GM12873 (cell line): Measurements from ENCODE around the gene CD74.

ENCODE experiments used
- CTCF ChIP-seq: IDR thresholded peaks from 2 replicates; pipeline ENCODE4 v1.5.1; 2012; ENCODE audit warnings: low read depth, mild to moderate bottlenecking, moderate library complexity, low read length, control low read depth; ENCODE audit not compliant: insufficient read depth; ENCODE audit errors: missing control alignments

Gene CD74

DNA sequence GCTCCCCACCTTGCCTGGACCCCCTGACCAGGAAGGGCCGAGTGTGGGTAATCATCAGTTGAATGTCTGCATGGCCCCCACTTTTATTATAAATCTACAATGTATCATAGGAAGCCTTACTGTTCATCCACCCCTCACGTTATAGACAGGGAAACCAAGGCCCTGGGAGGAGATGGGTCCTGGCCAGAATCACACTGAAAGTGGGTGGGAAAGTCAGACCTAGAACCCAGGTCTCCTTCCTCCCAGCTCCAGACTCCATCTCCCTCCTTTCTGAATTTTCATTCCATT lies 17.1 kb downstream of the CD74 start:
- TF ChIP-seq CTCF, result no peak

GRCh38 chr5:150394912-150395687 lies 17.6 kb downstream of the CD74 start:
- no peak for TF ChIP-seq CTCF

DNA sequence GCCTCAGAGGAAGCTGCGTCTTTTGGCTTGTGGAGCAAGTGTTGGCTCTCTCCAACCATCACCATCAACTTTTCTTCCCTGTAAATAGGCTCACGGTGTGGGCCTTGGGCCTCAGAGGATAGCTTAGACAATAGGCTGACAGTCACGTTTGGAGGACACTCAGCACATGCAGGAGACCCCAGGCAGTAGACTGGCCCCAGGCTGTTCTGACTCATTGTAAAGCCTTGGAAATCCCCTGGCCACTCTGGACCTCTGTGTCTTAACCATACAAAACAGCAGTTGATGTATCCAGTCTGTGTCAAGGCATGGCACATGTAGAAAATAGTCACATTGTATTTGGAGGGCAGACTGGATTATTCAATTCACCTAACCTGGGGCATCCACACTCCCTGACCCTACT lies 18.6 kb downstream of the CD74 start:
- no peak for TF ChIP-seq CTCF

GRCh38 chr5:150393096-150393645 lies 19.5 kb downstream of the CD74 start:
- TF ChIP-seq CTCF, result no peak

DNA sequence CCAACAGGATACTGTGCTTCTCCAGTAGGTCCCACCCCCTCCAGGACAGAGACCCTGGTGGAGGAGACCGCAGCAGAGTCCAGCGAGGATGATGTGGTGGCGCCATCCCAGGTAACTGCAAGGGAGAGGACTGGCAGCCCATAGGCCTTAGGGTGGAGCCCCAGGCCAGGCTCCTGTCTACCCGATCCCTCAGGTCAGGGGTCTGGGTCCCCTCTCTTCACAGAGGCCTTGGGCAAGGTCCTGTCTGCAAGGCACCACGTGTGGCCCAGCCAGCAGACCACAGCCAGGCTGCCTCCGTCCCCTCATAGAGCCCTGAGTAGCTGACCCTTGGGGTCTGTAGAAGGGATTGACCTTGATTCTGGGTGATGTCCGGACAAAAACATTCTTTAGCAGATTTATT lies 20.0 kb downstream of the CD74 start:
- TF ChIP-seq CTCF, result no peak

DNA sequence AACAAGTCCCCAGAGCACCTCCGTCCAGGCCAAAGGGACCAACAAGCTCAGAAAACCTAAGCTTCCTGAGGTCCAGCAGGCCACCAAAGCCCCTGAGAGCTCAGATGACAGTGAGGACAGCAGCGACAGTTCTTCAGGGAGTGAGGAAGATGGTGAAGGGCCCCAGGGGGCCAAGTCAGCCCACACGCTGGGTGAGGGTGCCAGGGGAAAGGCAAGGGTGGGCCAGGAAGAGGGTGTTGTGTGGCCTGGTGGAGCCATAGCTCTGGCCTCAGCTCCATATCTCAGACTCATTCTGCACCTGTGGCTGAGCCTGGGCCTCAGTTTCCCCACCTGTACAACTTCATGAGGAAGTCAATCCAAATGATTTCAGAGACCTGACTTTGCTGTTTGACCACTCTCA lies 20.7 kb downstream of the CD74 start:
- no peak for TF ChIP-seq CTCF

DNA sequence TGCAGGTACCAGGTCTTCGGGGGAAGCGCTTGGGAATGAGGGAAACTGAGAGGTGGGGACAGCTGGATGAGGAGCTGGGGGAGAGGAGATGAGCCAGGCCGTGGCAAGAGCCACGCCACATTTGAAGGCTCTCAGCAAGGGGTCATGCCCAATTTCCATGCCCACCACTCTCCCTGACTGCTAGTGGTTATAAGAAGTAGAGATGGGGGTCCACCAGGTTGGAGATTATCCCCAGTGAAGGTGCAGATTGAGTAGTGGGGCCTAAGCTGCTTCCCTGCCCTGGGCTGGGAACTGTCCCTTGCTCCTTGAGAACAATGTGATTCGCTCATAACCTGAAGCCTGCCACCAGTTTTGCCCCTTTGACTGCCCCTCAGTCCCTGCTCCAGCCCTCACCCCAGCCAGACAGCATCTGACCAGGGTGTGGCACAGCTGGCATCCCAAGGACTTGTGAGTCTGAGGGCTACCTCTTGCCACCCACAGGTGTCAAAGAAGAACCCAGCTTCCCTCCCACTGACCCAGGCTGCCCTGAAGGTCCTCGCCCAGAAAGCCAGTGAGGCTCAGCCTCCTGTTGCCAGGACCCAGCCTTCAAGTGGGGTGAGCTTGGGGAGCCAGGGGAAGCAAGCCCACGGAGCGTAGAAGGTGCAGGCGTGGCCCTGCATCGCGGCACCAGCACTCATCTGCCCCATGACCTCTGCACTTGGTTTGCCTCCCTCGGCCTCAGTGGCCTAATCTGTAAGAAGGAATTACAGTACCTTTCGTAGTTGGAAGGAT lies 21.5 kb downstream of the CD74 start:
- no peak for TF ChIP-seq CTCF
